WTC11 (cell line): Measurements from ENCODE around the gene CTDSP2. TPM values are rescaled to one million over a fixed set of nuclear protein-coding genes. Genes with fewer than 3 reads are reported as not detected.

Experiments
- ATAC-seq: fragments of 200-7000 bp; cut with Tn5 transposase; 2 replicates; pipeline ENCODE4 v1.10.0; 2021; ENCODE audit warnings: mild to moderate bottlenecking, moderate library complexity
- CTCF ChIA-PET: fragments of 300-600 bp; sonication (Branson Sonifier 250); formaldehyde crosslinking; loops from one replicate; lab custom pipeline; 2021; ENCODE audit warnings: antibody characterized with exemption; lab: Charles Lee
- POLR2A ChIA-PET: fragments of 350-600 bp; sonication (Branson Sonifier 250); formaldehyde crosslinking; loops from one replicate; lab custom pipeline; 2021; ENCODE audit warnings: antibody characterized with exemption; lab: Charles Lee
- DNase-seq: peaks from one replicate; pipeline ENCODE4 v3.0.0; 2021; ENCODE audit warnings: low spot score
- H3K27ac Mint-ChIP-seq: 2 replicates; pipeline ENCODE4 v1.8.0; 2021; ENCODE audit warnings: mixed read lengths
- H3K27me3 Mint-ChIP-seq: 2 replicates; pipeline ENCODE4 v1.8.0; 2021; ENCODE audit warnings: low read depth, mild to moderate bottlenecking, moderate library complexity, mixed read lengths
- H3K36me3 Mint-ChIP-seq: 2 replicates; pipeline ENCODE4 v1.8.0; 2021; ENCODE audit warnings: mixed read lengths
- H3K4me1 Mint-ChIP-seq: 2 replicates; pipeline ENCODE4 v1.8.0; 2022; ENCODE audit warnings: mixed read lengths
- H3K4me3 Mint-ChIP-seq: 2 replicates; pipeline ENCODE4 v1.8.0; 2021; ENCODE audit warnings: mild to moderate bottlenecking, moderate library complexity, mixed read lengths
- H3K9me3 Mint-ChIP-seq: 2 replicates; pipeline ENCODE4 v1.8.0; 2021; ENCODE audit warnings: mixed read lengths
- CREB1 ChIP-seq: sonication (generic); formaldehyde crosslinking; IDR thresholded peaks from 2 replicates; pipeline ENCODE4 v1.8.0; 2023; ENCODE audit warnings: mild to moderate bottlenecking, missing genetic modification reagents
- ELF4 ChIP-seq: sonication (generic); formaldehyde crosslinking; IDR thresholded peaks from 2 replicates; pipeline ENCODE4 v1.8.1; 2022; ENCODE audit warnings: low read depth, mild to moderate bottlenecking, moderate library complexity, missing genetic modification reagents
- ETV6 ChIP-seq: sonication (generic); formaldehyde crosslinking; IDR thresholded peaks from 2 replicates; pipeline ENCODE4 v1.8.1; 2022; ENCODE audit warnings: mild to moderate bottlenecking, missing genetic modification reagents
- FOXP1 ChIP-seq: sonication (generic); formaldehyde crosslinking; IDR thresholded peaks from 2 replicates; pipeline ENCODE4 v1.8.0; 2022; ENCODE audit warnings: missing genetic modification reagents, mild to moderate bottlenecking, moderate library complexity, borderline replicate concordance
- HMGA2 ChIP-seq: fragments of 250-450 bp; sonication (Bioruptor Pico); IDR thresholded peaks from 2 replicates; pipeline ENCODE4 v1.4.0; 2021; ENCODE audit warnings: mild to moderate bottlenecking, moderate library complexity
- IRF2 ChIP-seq: sonication (generic); formaldehyde crosslinking; IDR thresholded peaks from 2 replicates; pipeline ENCODE4 v1.8.0; 2022; ENCODE audit warnings: low read depth, missing genetic modification reagents, borderline replicate concordance
- JAZF1 ChIP-seq: fragments of 250-450 bp; sonication (Bioruptor Pico); IDR thresholded peaks from 2 replicates; pipeline ENCODE4 v1.9.0; 2021; ENCODE audit warnings: moderate library complexity, mild to moderate bottlenecking, inconsistent platforms
- MYBL2 ChIP-seq: sonication (generic); formaldehyde crosslinking; IDR thresholded peaks from 2 replicates; pipeline ENCODE4 v1.8.1; 2023; ENCODE audit warnings: mild to moderate bottlenecking, moderate library complexity, missing genetic modification reagents
- RORB ChIP-seq: fragments of 250-450 bp; sonication (Bioruptor Pico); IDR thresholded peaks from 2 replicates; pipeline ENCODE4 v1.9.0; 2021; ENCODE audit warnings: mild to moderate bottlenecking
- SMAD4 ChIP-seq: sonication (generic); formaldehyde crosslinking; IDR thresholded peaks from 2 replicates; pipeline ENCODE4 v1.8.0; 2022; ENCODE audit warnings: mild to moderate bottlenecking, missing genetic modification reagents
- TEAD1 ChIP-seq: sonication (generic); formaldehyde crosslinking; IDR thresholded peaks from 2 replicates; pipeline ENCODE4 v1.8.0; 2022; ENCODE audit warnings: mild to moderate bottlenecking, missing genetic modification reagents
- ZNF281 ChIP-seq: sonication (generic); formaldehyde crosslinking; IDR thresholded peaks from 2 replicates; pipeline ENCODE4 v1.8.0; 2023; ENCODE audit warnings: mild to moderate bottlenecking, missing genetic modification reagents
- total RNA-seq: library from RNA; stranded (reverse); gene quantifications from 3 replicates; pipeline ENCODE4 v1.2.3, GENCODE V29; 2021
- TF ChIP-seq, protein P1 (sequence below): sonication (generic); formaldehyde crosslinking; conservative IDR thresholded peaks from 2 replicates; pipeline ENCODE4 v1.8.1; 2023; ENCODE audit warnings: mild to moderate bottlenecking, low read depth, missing genetic modification reagents, moderate library complexity
- TF ChIP-seq, protein P2 (sequence below): sonication (generic); formaldehyde crosslinking; IDR thresholded peaks from 2 replicates; pipeline ENCODE4 v1.8.0; 2022; ENCODE audit warnings: mild to moderate bottlenecking, missing genetic modification reagents
- TF ChIP-seq, protein P3 (sequence below): fragments of 250-450 bp; sonication (Bioruptor Pico); conservative IDR thresholded peaks from 2 replicates; pipeline ENCODE4 v1.9.0; 2021; ENCODE audit warnings: mild to moderate bottlenecking

Gene CTDSP2
- total RNA-seq, 1 experiment from 2014 or later, result 122 TPM

DNA sequence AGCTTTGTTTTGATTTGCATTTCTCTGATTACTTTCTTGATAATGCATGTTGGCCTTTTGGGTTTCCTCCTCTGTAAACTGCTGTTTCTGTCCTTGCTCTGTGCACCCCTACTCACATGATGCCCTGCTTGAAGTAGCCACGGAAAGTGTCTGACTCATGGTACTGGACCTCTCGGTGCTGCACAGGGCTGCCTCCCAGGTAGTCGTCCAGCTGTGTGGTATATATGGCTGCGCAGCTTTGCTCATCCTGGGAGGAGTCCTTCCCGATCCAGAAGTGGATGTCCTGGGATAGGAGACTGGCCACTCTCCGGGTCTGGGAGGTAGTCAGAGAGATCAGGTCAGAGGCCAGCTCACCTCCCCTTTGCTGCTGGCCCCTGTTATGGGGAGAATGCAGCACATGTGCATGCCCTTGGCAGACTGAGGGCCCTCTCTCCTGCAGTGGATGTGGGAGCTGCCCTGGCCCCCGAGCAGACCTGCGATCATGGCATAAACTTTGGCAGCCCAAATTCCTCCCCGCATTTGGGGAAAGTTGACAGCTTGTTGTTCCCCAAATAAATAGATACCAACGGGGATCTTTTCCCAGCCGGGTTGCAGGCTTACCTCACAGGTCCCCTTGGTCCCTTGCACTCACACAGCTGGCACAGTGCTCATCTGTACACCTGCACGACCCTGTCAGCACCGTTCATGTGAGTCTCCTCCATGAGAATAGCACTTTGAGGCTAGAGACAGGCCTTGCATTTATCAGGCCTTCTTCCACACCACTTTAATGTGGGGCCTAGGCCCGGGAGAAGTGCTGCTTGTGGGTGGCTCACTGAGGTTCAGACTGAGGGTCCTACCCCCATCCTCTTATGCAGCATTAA, 33.2 kb downstream of the CTDSP2 start (continued):
- TF ChIP-seq ZNF281 (CRISPR knock-in tag), result no peak
- TF ChIP-seq IRF2 (CRISPR knock-in tag), result no peak
- TF ChIP-seq JAZF1 (CRISPR knock-in tag), result no peak

DNA sequence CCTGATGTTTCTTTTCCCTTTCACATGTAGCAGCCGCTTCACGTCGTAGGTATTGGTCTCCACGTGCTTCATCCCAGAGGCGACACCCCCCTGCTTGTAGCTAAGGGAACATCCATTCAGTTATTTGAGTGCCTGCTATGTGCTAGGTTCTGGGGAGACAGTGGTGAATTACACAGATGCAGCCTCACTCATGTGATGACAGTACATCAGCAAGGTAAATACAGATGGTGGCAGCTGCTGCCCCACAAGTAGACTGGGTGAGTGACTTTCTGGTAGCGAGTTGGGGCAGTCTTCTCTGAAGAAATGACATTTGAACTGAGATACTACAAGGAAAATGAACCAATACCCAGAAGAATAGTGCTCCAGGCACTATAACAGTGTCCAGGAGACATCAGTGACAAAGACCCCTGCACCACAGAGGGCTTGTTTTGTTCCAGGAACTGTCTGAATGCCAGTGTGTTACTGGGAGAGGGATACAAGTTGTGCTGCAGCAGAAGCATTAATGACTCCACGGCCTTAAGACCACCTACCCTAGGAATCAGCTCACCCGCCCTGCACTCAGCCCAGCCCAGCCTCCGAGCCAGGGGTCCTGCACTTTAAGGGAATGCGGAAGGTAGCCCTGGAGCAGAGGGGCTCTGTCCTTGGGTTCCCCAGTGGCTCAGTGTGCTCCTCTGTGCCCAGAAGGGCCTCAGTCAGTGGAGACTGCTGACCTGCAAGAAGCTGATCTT, 35.3 kb downstream of the CTDSP2 start:
- DNase-seq (no peak), ATAC-seq (no peak)
- Mint-ChIP-seq H3K36me3 (no peaks in the 10 kb centered on the region; the same call in 1 of the 2 replicates), H3K4me1 (peaks cover 8% of the 10 kb centered on the region; the same call in 1 of the 2 replicates), H3K27ac (no peak overlapping the region), H3K9me3 (no peaks in the 10 kb centered on the region), H3K27me3 (no peaks in the 10 kb centered on the region; the same call in 1 of the 2 replicates), H3K4me3 (no peak overlapping the region)
- TF ChIP-seq HMGA2 (CRISPR knock-in tag), result no peak
- TF ChIP-seq SMAD4 (CRISPR knock-in tag), result no peak
- TF ChIP-seq, protein P1, sequence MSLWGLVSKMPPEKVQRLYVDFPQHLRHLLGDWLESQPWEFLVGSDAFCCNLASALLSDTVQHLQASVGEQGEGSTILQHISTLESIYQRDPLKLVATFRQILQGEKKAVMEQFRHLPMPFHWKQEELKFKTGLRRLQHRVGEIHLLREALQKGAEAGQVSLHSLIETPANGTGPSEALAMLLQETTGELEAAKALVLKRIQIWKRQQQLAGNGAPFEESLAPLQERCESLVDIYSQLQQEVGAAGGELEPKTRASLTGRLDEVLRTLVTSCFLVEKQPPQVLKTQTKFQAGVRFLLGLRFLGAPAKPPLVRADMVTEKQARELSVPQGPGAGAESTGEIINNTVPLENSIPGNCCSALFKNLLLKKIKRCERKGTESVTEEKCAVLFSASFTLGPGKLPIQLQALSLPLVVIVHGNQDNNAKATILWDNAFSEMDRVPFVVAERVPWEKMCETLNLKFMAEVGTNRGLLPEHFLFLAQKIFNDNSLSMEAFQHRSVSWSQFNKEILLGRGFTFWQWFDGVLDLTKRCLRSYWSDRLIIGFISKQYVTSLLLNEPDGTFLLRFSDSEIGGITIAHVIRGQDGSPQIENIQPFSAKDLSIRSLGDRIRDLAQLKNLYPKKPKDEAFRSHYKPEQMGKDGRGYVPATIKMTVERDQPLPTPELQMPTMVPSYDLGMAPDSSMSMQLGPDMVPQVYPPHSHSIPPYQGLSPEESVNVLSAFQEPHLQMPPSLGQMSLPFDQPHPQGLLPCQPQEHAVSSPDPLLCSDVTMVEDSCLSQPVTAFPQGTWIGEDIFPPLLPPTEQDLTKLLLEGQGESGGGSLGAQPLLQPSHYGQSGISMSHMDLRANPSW (CRISPR knock-in tag), result no peak
- no peak for TF ChIP-seq RORB (CRISPR knock-in tag)
- no peak for TF ChIP-seq MYBL2
- no peak for TF ChIP-seq ETV6
- no peak for TF ChIP-seq CREB1 (CRISPR knock-in tag)
- TF ChIP-seq, protein P2, sequence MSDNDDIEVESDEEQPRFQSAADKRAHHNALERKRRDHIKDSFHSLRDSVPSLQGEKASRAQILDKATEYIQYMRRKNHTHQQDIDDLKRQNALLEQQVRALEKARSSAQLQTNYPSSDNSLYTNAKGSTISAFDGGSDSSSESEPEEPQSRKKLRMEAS, result no peak
- no peak for TF ChIP-seq FOXP1 (CRISPR knock-in tag)
- no peak for TF ChIP-seq TEAD1
- TF ChIP-seq, protein P3, sequence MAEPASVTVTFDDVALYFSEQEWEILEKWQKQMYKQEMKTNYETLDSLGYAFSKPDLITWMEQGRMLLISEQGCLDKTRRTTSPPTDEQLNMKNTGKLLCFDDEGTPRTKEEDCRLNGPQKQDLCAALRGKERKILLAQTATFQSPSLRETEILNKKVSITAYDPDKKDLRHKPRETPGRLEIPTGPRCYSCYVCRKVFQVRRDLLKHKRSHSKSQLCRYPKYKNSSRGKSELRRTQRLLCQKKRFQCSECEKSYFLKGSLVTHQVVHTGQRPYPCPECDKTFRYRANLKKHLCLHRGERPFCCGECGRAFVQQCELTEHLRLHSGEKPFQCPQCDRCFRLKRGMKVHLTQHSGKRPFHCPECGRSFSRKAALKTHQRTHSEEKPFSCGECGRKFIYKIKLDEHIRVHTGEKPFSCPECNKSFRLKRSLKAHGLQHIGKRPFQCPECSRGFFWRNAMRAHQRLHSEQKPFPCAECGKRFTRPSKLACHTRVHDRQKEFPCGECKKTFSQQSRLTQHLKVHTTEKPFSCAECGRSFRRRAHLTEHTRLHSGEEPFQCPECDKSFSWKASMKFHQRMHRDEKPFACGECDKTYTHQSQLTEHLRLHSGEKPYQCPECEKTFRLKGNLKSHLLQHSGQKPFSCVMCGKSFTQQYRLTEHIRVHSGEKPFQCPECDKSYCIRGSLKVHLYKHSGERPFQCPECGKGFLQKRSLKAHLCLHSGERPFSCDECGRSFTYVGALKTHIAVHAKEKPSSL (CRISPR knock-in tag), result no peak
- TF ChIP-seq ELF4 (CRISPR knock-in tag), result no peak
- ChIA-PET POLR2A (no interaction called here), CTCF (interaction anchor here (1.0 kb wide), 1 partner anchor 8 kb away, joined by 7 read pairs; no protein-coding TSS in a partner anchor)
